ENCODE data around the gene GLB1L3.

- TF ChIP-seq CTCF (conservative IDR thresholded peaks at IDR 0.05; ENCODE audit: low read length) (no peak), EZH2phosphoT487 (IDR thresholded peaks at IDR 0.05; ENCODE audit: borderline replicate concordance) (no peak)
These were observed 29.5 kb upstream of the GLB1L3 start for GRCh38 chr11:134246678-134247077.
